Glomerular visceral epithelial cell (primary cell): ENCODE measurements around the gene TMEM125.

Experiments used
- DNase-seq: peaks from one replicate; pipeline ENCODE4 v3.0.0-alpha.2; 2016; ENCODE audit errors: extremely low spot score

Gene TMEM125

DNA sequence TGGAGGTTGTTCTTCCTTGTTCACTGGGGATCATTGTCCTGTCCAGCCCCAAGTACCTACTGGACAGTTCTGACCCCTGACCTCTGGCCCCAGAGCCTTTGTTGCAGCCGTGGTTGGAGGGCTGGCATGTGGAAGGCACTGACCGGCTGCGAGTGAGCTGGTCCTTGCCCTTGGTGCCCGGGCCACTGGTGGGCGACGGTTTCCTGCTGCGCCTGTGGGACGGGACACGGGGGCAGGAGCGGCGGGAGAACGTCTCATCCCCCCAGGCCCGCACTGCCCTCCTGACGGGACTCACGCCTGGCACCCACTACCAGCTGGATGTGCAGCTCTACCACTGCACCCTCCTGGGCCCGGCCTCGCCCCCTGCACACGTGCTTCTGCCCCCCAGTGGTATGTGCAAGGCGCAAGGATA is 42.4 kb downstream of the TMEM125 start:
- DNase-seq = no peak

DNA sequence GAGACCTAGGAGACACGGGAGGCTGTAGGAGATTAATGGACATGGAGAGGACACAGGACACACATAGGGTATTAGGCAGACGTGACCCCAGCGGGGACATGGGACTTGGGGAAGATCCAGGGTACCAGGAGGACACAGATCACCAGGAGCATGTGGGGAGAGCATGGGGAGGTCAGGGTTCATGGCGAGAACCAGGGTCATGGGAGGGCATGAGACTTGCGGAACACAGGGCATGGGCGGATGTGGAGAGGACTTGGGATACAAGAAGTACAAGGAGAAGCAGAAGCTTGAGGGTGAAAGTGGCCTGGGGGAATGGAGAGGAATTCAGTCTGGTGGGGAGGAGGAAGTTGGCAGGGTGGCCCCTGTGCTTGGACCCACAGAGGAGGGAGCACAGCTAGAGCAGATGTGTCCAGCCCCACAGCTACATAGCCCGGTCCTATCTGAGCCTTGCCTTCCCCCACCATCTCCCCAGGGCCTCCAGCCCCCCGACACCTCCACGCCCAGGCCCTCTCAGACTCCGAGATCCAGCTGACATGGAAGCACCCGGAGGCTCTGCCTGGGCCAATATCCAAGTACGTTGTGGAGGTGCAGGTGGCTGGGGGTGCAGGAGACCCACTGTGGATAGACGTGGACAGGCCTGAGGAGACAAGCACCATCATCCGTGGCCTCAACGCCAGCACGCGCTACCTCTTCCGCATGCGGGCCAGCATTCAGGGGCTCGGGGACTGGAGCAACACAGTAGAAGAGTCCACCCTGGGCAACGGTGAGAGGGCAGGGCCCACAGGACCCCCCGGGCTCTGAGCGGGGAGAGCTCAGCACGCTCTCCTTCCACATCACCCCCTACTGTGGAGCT is 43.1 kb downstream of the TMEM125 start:
- no peak for DNase-seq

DNA sequence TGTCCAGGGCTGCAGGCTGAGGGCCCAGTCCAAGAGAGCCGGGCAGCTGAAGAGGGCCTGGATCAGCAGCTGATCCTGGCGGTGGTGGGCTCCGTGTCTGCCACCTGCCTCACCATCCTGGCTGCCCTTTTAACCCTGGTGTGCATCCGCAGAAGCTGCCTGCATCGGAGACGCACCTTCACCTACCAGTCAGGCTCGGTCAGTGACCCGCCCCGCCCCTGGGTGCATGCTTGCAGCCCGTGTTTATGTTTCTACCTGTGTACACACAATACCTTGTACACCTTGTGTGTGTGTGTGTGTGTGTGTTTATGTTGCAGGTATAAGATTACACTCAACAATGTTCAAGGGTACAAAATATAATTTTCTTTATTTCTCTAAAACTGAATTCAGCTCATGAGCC is 44.0 kb downstream of the TMEM125 start:
- no peak for DNase-seq

DNA sequence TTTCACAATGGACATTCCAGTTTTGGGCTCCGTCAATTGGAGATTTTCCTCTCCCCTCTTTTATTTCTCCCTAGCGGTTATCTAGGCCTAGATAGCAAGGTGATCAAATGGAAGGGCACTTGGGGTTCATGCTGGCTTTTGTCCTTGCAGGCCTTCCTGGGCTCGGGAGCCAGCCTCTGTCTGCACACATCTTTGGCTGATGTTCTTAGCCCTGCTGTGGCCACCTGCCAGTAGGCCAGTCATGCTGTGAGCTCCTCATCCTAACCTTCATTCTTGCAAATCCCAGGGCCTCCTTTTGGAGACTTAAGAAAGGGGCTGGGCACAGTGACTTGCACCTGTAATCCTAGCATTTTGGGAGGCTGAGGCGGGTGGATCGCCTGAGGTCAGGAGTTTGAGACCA is 44.5 kb downstream of the TMEM125 start:
- DNase-seq = no peak

DNA sequence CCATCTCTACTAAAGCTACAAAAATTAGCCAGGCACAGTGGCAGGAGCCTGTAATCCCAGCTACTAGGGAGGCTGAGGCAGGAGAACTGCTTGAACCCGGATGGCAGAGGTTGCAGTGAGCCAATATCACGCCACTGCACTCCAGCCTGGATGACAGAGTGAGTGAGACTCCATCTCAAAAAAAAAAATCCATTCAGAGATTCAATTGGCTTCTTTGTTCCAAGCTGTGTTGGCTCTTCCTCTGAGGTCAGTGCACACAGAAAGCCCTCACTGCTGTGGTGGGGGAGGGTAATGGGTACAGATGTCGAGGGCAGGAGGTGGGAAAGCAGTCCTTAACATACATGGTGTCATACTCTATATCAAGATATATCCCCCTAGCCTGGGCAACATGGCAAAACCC is 45.7 kb downstream of the TMEM125 start:
- DNase-seq = no peak

DNA sequence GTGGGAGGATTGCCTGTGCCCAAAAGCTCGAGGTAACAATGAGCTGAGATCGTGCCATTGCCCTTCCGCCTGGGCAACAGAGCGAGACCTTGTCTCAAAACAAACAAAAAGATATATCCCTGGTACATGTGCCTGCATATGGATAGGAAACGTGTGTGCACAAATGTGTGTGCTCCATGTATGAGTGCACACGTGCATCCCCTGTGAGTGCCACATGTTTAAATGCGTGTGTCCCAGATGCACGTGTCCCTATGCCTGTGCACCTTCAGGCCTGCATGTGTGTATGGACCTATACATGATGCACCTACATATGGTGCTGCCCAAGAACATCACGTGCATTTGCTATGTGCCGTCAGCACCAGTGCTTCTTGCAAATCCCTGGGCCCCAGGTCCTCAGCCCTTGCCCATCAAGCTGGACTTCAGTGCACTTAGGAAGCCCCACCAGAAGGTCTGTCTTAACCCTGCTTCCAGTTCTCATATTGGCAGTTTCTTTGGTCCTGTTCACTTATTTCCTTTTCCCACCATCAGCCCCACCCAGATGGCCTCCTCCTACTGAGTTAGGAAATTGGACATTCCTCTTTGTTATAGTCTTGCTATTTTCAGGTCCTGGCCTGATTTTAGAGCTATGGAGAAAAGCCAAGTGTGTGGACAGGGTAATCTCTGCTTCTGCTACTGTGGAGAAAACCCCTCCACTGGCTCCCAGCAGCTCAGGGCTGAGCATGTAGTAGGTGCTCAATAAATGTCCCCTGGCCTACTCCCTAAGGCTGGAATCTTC is 46.4 kb downstream of the TMEM125 start:
- no peak for DNase-seq

DNA sequence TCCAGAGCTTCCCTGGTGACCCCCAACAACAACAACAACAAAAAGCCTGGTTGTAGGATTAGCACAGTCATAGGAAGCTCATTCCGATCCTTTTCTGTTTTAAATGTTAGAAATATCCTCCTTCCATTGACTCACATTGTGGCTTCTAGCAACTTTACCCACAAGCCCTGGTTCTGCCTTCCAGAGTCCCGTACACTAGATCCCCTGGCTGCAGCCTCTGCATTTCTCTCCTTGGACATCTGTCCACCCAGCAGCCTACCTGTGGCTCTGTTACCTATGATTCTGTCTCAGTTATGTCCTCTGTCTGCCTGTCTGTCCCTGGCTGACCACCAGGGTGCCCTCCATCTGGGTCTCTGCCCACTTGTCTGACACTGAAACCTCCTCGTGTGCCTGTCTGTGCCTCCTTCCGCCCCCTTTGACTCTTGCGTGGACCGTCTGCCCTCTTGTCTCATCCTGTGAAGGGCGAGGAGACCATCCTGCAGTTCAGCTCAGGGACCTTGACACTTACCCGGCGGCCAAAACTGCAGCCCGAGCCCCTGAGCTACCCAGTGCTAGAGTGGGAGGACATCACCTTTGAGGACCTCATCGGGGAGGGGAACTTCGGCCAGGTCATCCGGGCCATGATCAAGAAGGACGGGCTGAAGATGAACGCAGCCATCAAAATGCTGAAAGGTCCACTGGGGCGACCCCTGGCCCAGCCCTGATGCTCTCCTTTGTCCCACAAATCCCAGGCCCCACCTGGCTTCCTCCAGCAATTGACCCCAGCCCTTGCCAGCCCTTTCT is 47.1 kb downstream of the TMEM125 start:
- no peak for DNase-seq

DNA sequence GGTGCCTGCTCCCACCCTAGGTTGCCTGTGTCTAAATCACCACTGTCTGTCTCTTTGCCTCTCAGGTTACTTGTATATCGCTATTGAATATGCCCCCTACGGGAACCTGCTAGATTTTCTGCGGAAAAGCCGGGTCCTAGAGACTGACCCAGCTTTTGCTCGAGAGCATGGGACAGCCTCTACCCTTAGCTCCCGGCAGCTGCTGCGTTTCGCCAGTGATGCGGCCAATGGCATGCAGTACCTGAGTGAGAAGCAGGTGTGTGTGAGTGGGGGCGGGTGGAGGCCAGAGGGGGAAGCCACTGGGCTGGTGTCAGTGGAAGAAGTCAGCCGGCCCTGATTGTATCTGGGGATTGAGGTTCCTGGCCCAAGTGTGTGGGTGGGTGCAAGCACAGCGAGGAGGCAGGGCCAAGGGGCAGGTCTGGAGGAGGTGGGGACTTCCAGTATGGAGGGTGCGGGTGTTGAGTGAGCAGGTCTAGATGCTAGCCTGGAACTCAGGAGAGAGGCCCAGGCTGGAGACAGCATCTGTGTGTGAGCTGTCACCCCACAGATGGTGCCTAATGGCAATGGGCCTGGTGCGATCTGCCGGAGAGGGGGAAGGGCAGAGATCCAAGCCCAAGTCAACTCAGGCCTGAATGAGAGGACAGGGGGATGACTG is 48.2 kb downstream of the TMEM125 start:
- DNase-seq = no peak

DNA sequence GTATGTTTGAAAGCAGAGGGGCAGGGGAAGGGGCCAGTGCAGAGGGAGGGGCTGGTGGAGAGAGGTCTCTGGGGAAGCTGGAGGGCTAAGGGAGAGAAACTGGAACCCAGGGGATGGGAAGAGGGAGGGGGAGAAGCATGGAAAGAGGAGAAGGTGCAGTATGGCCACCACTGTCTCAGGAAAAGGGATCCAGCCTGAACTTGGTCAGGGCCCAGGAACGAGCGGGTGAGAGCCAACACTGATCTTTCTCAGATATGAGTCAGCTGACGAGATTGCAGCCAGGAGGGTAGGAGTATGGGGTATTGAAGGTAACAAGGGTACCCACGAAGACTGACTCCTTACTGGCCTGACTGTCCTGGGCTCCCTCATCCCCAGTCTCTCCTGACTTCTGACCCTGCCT is 49.0 kb downstream of the TMEM125 start:
- DNase-seq = no peak

DNA sequence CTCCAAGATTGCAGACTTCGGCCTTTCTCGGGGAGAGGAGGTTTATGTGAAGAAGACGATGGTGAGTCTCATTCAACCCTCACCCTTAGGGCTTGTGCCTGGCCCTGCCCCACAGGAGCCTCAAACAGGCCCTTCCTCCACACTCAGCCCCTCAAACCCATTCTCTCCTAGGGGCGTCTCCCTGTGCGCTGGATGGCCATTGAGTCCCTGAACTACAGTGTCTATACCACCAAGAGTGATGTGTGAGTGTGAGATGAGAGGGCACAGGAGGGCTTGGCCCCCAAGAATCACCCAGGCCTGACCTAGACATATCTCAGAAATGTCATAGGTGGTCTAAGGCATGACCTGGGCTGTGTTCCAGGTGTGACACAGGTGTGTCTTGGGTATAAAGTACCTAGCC is 49.5 kb downstream of the TMEM125 start:
- DNase-seq = no peak

DNA sequence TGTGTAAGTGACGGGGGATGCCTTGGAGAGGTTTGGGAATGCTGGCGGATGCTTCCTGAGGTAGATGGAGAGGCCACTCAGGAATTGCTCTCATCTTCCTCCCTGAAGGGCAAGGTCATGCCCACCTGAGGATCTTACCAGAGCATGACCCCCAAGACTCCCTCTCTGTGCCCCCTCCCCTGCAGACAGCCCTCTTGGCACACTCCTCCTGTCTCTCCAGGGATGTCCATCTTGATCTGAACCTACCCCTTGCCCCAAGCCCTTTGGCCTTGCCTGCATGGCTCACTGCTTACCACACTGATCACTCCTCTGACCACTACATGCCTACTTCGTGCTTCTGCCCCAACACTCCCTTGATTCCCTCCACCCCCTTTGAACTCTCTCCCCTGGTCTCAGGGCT is 50.0 kb downstream of the TMEM125 start:
- no peak for DNase-seq

DNA sequence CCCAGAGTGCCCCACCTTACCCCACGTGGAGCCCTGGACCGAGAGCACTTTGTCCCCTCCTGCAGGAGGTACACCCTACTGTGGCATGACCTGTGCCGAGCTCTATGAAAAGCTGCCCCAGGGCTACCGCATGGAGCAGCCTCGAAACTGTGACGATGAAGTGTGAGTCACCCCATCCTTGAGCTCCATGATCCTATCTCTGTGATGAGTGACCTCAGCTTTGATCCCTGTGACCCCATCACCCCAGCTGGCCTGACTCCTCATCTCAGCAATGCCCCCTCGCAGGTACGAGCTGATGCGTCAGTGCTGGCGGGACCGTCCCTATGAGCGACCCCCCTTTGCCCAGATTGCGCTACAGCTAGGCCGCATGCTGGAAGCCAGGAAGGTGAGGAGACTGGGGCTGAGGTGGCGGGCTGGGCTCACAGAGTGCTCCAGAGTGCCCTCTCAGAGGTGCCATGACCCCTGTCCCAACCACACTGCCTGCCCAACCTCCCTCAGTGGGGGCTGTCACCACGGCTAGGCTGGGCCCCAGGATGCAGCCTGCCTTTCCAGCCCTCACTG is 51.6 kb downstream of the TMEM125 start:
- no peak for DNase-seq

DNA sequence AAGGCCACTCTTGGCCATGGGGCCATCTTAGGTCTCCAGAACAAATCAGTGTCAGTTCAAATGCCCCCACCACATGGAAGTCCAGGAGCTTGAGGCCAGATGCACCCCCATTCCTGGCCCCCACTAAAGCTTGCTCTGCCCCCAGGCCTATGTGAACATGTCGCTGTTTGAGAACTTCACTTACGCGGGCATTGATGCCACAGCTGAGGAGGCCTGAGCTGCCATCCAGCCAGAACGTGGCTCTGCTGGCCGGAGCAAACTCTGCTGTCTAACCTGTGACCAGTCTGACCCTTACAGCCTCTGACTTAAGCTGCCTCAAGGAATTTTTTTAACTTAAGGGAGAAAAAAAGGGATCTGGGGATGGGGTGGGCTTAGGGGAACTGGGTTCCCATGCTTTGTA is 52.7 kb downstream of the TMEM125 start:
- DNase-seq = no peak
